Activated CD8-positive, alpha-beta memory T cell treated with anti-CD3 and anti-CD28 coated beads for 48 hours (primary cell): Measurements from ENCODE around the gene DND1.
A peak's percentile ranks its signal among the peaks of the same experiment; 100 is the strongest.
"Not testable (repeated sequence)": the region's sequence is repeated elsewhere in the genome, so short reads cannot be mapped to it uniquely, and the experiment has no call there.

Source experiments
- DNase-seq, 3 experiments: peaks; one replicate each; pipeline ENCODE4 v3.0.0-alpha.2; 2020; ENCODE audit warnings: low read depth in 2 of 3, low spot score in 2 of 3

The DND1 gene

DNA sequence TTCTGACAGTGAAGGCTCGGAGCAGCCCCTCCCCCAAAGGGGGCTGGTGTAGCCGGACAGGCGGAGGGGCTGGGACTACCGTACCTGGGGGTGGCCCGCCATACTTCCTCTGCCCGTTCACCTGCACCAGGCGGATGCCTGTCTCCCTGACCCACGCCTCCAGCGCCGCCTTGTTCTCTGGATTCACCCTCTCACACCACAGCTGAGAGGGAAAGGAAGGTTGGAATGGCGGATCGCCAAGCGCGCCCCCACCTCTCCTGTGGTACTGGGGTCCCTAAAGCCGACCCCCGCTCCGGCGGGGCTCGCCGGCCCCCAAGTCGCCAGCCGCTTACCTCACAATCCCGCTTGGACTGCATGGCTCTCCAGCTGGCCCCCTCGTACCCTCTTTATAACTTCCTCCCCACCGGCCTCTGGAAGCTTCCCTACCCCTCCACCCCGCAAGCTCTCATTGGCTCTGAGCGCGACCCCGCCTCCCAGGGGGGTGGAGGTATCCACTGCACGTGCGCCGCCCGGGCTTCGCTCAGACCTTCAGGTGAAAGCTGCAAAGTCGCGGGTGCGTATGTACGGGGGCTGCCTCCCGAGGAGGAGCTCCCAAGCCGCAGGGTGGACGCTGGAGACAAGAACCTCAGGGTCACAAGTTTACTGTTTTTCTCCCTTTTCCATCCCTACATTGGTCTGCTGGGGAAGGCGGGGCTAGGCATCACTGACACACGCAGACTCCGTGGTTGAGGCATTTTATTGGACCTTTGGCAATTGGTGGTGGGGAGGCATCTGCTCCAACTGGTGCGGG lies at the start of gene DND1:
Gene DND1, minus strand, starts transcription at position 390 of the 790 bp plus-strand sequence. Its CDS starts 34 bp downstream, at position 356.
- DNase-seq = no peak

DNA sequence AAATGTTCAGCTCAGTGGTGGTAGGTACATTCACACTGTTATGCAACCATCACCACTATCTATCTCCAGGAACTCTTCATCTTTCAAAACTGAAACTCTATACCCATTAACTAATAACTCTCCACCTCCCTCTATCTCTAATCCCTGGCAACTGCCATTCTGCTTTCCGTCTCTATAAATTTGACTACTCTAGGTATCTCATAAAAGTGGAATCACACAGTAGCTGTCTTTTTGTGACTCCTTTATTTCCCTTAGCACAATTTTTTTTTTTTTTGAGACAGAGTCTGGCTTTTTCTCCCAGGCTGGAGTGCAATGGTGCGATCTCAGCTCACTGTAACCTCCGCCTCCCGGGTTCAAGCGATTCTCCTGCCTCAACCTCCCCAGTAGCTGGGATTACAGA lies 48.0 kb upstream of the DND1 start:
- not testable (repeated sequence) for DNase-seq

DNA sequence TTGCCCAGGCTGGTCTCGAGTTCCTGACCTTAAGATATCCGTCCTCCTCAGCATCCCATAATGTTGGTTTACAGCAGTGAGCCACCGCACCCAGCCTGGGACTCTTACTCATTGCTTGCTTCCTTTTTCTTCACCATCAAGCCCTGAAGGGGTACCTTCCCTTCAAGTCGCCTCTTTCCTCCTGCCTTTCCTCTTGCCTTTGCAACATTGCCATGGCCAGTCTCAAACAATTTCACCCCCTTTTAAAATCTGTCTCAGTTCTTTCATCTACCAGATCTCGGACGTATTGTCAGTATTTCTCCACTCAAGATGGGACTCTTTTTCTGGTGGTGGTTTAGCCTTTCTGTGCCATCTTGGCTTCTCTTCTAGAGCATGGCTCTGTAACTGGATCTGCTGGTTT lies 47.4 kb upstream of the DND1 start:
- DNase-seq = not testable (repeated sequence)

DNA sequence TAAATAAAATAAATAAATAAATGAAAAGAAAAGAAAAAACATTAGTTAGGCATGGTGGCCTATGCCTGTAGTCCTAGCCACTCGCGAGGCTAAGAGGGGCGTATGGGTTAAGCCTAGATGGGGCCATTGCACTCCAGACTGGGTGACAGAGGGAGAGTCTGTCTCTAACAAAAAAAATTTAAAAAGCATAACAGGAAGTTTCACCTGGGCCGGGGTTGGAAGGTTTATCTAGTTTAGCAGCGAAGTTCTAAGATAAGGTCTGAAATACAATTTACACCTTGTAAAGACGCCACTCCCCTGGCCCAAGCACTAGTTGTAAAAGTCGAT lies 44.9 kb upstream of the DND1 start:
- no peak for DNase-seq

DNA sequence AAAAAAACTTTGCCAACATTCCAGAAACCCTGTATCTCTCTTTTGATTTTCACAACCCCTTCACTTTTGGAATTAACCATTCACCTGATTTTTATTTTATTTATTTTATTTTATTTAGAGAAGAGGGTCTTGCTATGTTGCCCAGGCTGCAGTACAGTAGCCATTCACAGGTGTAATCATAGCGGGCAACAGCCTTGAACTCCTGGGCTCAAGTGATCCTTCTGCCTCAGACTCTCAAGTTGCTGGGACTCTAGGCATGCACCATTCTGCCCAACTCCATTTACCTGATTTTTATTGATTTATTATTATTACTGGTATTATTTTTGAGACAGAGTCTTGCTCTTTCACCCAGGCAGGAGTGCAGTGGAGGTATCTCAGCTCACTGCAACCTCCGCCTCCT lies 42.9 kb upstream of the DND1 start:
- not testable (repeated sequence) for DNase-seq

DNA sequence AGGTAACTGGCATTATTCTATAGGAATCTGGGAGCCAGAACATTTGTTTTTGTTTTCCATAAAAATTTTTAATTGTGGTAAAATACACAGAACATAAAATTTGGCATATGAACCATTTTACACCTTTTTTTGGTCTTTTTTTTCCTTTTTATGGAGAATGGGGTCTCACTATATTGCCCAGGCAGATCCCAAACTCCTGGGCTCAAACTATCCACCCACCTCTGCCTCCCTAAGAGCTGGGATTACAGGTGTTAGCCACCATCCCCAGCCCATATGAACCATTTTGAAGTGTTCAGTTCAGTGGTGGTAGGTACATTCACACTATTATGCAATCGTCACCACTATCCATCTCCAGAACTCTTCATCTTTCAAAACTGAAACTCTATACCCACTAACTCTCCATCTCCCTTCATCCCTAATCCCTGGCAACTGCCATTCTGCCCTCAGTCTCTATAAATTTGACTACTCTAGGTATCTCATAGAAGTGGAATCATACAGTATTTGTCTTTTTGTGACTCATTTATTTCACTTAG lies 40.3 kb upstream of the DND1 start:
- DNase-seq = no peak

DNA sequence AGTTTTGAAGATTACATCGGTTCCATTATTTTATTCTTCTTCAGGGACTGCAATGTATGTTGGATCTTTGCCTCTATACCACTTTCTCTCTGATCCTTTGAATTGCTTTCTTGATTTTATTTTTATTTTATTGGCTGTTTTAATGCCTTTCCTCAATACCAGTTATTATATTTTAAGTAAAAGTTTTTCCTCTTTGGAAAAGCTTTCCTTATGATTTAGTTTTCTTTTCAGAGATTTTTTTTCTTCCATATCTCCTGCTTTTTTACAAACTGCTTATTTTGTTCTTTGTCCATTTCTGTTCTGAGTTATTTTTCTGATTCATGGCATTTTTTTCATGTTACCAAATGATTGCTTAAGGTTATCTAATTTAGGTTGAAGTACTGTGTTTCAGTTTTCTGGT lies 38.4 kb upstream of the DND1 start:
- DNase-seq = no peak

DNA sequence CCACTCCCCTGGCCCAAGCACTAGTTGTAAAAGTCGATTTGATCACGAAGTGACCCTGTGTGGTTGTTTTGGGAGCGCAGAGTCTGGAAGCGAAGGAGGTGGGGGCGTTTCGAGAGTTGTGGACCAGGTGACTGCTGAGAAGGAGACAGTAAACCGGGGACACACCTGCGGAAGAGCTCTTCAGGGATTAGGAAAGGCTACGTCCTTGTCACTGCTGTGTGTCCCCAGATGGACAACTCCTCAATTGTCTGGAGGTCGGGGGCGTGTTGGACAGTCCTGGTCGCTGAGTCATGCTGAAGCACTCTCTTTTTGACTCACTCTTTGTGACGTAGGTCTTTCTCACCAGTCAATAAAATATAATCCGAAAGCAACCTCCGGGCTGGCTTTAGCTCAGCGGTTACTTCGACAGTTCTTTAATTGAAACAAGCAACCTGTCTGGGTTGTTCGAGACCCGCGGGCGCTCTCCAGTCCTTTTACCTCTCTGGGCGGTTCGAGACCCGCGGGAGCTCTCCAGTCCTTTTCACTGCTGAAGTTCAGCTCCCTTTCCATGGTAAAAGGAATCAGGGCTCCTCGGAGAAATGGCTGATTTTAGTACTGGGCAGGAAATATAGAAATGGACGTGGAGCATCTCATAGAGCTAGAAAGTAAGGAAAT lies 37.6 kb upstream of the DND1 start:
- peak; percentile 74 to 95 (median 83) for DNase-seq

DNA sequence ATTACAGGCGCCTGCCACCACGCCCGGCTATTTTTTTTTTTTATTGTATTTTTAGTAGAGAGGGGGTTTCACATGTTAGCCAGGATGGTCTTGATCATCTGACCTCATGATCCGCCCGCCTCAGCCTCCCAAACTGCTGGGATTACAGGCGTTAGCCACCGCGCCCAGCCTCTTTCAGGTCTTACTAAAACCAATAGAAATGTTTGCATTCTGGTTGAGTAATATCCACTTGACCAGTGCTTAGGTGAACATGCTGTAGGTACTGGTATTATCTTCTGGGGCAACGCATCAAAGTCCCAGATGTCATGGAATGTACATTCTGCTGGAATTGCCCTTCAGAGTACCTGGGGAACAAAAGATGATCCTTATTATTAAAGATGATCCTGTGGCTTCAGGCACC lies 35.4 kb upstream of the DND1 start:
- not testable (repeated sequence) for DNase-seq

DNA sequence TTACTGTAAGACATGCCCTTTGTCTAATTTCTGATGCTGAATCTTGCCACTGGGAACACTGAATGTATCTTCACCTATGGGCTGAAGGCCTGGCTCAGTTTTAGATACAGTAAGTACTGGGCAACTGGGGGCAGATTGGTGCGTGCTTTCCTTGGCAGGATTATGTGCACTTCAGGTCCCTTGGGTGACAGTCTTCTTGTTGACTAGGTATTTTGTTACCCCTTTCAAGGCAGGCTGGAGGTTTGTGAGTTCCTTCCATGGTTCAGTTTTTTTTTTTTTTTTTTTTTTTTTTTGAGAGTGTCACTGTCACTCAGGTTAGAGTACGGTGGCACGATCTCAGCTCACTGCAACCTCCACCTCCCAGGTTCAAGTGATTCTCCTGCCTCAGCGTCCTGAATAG lies 34.4 kb upstream of the DND1 start:
- DNase-seq = no peak

DNA sequence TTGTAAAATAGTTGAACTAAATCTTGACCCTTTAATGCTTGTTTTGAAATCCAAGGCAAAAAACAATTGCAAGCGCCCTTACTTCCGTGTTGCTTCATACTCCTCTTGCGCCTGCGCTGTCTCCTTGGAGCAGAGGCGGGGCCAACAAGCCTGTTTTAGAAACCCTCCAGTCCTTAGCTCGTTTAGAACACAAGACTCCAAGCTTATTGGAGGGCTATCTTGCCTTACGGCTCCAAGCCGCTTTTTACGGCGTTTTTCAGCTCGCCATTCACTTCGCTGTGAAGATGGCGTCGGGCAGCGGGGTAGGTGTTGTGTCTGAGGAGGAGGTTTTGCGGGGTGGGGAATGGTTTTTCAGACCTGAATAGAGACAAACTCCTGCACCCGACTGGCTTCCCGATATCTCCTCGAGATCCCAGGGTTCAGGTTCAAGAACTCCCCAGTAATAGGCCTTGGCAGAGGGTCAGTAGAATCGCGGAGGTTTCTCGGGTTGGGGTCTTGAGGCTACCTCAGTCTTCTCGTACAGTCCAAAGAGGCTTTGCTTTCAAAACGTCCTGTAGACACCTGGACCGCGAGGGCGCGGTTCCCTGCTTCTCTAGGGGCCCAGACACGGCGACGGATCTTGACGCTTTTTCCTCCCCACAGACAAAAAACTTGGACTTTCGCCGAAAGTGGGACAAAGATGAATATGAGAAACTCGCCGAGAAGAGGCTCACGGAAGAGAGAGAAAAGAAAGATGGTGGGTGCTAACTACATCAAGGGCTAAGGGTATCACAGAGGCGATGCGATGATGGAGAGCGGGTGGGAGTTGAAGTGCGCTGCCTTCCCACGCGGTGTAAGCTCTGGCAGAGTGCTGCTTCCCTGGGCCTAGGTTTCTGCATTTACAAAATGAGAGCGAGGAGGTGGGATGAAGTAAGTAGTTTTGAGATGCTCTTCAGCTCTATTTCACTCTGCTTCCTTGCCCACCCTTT lies 27.1 kb upstream of the DND1 start, which contains the start of gene ZMAT2:
Gene ZMAT2, plus strand, starts transcription at position 271 of the 968 bp plus-strand sequence. Its CDS starts 14 bp downstream, at position 285.
- DNase-seq = peak; percentile 43 to 72 (median 69)

DNA sequence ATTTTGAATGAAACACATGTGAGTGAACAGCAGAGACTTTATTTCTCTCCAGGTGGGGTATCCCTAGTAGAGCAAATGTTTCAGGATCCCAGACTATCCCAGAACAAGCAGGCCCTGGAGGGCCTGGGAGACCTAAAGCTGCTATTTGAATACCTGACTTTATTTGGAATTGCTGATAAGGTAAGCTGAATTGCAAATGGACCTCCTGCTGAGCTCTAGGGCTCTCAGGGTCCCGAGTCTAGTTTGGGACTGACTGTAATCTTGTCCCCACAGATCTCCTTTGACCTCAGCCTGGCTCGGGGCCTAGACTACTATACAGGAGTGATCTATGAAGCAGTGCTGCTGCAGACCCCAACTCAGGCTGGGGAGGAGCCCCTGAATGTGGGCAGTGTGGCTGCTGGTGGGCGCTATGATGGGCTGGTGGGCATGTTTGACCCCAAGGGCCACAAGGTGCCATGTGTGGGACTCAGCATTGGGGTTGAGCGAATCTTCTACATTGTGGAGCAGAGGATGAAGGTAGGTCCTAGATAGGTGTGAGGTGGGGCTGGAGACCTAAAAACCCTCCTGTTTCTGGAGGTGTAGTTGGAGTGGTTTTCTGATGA lies 23.6 kb upstream of the DND1 start:
- no peak for DNase-seq

DNA sequence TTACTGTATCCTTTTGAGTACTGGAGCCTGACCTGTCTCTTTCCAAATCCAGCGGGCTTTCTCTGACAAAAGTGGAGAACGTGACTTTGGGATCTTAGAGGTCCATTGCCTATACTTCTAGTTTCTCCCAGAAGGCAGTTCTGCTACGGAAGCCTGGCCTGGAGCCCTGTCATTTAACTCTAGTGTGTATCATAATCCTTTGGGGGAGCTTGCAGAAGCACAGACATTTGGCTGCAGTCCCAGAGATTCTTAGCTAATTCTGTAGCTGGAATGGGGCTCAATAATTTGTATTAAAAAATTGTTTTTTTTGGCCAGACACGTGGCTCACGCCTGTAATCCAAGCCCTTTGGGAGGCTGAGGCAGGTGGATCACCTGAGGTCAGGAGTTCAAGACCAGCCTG lies 20.9 kb upstream of the DND1 start:
- DNase-seq = no peak

DNA sequence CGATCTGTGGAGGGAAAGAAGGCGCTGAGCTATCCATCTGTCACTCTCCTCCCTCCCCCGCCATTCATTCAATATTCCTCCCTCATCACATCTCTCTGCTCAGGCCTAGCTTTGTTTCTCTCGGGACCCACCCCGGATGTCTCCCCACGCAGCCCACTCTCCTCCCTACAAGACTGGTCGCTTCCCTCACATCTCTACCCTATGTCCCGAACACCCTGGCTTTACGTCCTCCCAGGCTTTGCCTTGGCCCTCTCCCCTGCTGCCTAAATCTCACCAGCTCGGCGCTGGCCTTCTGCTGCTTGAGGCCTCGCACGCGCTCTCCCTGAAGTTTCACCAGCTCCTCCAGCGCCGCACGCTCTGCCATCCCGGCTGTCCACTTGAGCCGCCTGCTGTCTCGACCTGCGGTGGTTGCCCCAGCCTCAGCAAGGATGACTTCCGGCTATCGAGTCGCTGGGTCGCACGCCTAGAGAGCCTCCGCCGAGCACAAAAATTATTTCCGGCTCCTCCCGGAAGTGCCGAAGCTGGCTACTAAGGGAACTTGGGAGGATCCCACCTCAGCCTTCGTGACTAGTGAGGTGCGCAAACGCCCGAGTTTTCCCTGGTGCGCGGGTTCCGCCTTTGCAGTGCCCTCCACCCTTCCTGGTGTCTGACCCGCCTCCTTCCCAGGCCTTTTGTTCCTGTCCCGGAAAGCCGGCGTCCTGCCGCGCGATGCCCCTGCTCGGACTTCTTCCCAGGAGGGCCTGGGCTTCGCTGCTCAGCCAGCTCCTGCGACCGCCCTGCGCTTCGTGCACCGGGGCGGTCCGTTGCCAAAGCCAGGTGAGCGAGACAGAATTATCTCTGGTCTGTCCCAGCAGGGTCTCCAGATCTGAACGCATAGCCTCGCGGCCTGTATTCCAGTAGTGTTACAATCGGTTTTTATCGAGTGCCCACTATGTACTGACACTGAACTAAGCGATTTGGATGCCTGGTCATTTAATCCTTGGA lies 17.9 kb upstream of the DND1 start, which contains the start of the genes HARS1 and HARS2:
Gene HARS1, minus strand, starts transcription at position 430 of the 984 bp plus-strand sequence. Its CDS starts 66 bp downstream, at position 364.
Gene HARS2, plus strand, starts transcription at position 515 of the 984 bp plus-strand sequence. Its CDS starts 194 bp downstream, at position 709.
- peak; percentile 61 to 75 (median 65) for DNase-seq

DNA sequence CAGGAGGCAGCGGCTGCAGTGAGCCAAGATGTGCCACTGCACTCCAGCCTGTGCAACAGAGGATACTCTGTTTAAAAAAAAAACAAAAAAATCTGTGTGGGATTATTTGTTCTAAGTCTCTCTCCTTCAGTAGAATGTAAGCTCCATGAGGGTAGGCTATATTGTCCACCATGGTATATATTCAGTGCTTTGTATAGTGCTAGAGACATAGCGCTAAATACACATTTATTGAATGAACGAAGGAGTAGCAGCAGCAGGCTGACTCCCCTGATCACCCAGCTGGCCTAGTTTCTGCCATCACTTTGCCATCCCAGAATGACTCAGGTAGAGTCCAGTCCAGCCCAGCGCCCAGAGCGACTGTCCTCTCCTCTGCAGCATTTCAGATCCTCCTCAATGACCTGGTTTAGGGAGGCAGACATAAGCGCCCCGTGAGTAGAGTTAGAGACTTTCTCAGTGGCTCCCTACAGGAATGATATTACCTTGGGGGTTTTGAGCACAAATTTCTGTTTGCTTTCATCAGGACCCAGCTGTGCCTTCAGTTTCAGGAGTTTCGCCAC lies 17.1 kb upstream of the DND1 start:
- DNase-seq = no peak

DNA sequence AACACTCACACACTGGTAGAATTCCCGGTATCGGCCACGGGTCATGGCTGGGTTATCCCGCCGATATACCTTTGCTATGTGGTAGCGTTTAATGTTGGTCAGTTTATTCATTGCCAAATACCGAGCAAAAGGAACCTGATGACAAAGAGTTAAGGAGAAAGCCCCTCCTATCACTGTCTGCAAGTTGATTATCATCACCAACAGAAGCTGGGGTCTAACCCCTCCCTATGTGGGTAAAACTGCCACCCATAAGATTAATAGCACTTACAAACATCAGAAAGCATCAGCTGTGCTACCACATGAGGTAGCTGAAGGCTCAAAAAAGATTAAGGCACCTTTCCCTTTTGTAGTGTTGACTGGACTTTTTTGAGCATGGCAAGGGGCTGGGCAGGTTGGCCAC lies 5.6 kb upstream of the DND1 start:
- DNase-seq = no peak

DNA sequence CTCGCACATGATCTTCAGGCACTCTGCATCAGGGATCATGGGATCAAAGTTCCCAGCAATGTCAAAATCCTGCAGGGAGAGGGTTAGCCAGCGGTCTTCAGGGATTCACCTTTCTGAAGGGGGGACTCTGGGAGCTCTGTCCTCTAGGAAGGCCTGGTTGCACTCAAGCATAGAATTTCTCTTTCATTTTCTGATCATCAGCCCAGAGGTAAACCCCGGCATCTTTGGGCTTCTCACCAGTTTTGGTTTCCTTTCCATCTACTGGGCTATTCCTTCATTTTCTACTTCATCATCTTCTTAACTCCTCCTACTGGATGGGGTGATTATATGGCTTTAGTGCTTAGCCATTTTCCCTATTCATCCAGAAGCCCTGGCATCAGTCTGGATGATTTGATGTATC lies 4.6 kb upstream of the DND1 start:
- no peak for DNase-seq

DNA sequence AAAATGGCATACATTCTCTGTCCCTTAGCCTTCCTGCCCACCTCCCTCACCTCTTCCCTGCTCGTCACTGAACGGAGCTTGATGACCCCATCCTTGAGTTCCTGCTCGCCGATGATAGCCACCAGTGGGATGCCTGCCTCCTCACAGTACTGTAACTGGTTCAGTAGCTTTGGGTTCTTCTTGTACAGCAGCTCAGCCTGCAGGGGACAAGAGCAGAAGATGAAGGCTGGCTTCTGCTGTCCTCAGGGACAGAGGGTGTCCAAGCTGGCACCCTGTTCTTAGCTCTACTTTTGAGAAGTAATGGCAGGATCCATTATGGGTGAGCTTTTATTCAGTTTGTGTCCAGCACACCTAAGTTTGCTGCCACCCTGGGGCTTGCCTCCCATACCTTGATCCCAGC lies 1.3 kb upstream of the DND1 start:
- DNase-seq = no peak

DNA sequence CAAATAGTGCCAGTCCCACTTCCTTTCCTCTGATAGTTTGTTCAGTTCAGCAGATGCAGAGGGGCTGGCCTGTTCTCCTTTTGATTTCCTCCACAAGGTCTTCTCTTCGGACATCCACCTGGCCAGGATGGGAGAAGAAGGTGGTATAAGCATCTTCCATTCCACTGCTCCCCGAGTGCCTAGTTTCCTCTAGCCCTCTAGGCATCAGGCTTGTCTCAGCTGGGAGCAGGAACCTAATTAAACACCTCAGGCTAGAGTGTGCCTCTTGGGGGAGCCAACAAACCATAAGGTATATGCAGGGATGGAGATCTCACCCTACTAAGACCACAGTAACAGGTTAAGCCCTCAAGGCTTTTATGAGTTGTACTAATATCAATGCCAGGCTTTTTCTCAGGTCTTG lies 835 bp upstream of the DND1 start:
- DNase-seq = no peak
